Chondrocyte (in vitro differentiated cells): ENCODE data around the gene SEMA6A. TPM values are rescaled to one million over a fixed set of nuclear protein-coding genes. Genes with fewer than 3 reads are reported as not detected.

Experiments
- DNase-seq: peaks from one replicate; pipeline ENCODE4 v3.0.0; 2021; ENCODE audit warnings: mixed read lengths, low spot score
- H3K27ac Mint-ChIP-seq: one replicate; pipeline ENCODE4 v1.8.0; 2021; ENCODE audit warnings: mild to moderate bottlenecking, moderate library complexity, mixed read lengths; ENCODE audit not compliant: unreplicated experiment
- H3K27me3 Mint-ChIP-seq: 2 replicates; pipeline ENCODE4 v1.8.0; 2021; ENCODE audit warnings: low read depth, mixed read lengths
- H3K36me3 Mint-ChIP-seq: 2 replicates; pipeline ENCODE4 v1.8.0; 2021; ENCODE audit warnings: low read depth, mixed read lengths
- H3K4me1 Mint-ChIP-seq: 2 replicates; pipeline ENCODE4 v1.8.0; 2021; ENCODE audit warnings: low read depth, mild to moderate bottlenecking, mixed read lengths
- H3K4me3 Mint-ChIP-seq: one replicate; pipeline ENCODE4 v1.8.0; 2021; ENCODE audit warnings: mild to moderate bottlenecking, moderate library complexity, mixed read lengths; ENCODE audit not compliant: unreplicated experiment
- H3K9me3 Mint-ChIP-seq: 2 replicates; pipeline ENCODE4 v1.8.0; 2021; ENCODE audit warnings: low read depth, mixed read lengths
- CTCF ChIP-seq: fragments of 200-600 bp; sonication (generic); IDR thresholded peaks from 2 replicates; pipeline ENCODE4 v1.5.0; 2021; ENCODE audit warnings: antibody characterized with exemption, mild to moderate bottlenecking, moderate library complexity
- total RNA-seq: library from RNA; stranded (reverse); gene quantifications from 3 replicates; pipeline ENCODE4 v1.2.1, GENCODE V29; 2021

Gene SEMA6A
- total RNA-seq, 1 donor from 2014 or later, result 3.9 TPM

GRCh38 chr5:116577064-116577788, 2.6 kb upstream of the SEMA6A start:
- DNase-seq, result no peak
- Mint-ChIP-seq H3K4me1 (peaks cover 27% of the 10 kb centered on the region), H3K4me3 (no peak overlapping the region), H3K36me3 (no peaks in the 10 kb centered on the region), H3K27ac (no peak overlapping the region), H3K9me3 (no peaks in the 10 kb centered on the region), H3K27me3 (peaks cover 6% of the 10 kb centered on the region)
- TF ChIP-seq CTCF, result no peak

- Mint-ChIP-seq H3K9me3 (no peaks in the 10 kb centered on the region), H3K36me3 (no peaks in the 10 kb centered on the region), H3K27me3 (peaks cover 6% of the 10 kb centered on the region), H3K4me1 (peaks cover 31% of the 10 kb centered on the region), H3K27ac (no peak overlapping the region), H3K4me3 (peak overlapping the region; percentile 84)
- TF ChIP-seq CTCF, result peak; percentile 97
- DNase-seq, result no peak
Observed at GRCh38 chr5:116576053-116576713, 1.6 kb upstream of the SEMA6A start.

GRCh38 chr5:116575326-116576052, 866 bp upstream of the SEMA6A start:
- H3K9me3 Mint-ChIP-seq, result no peaks in the 10 kb centered on the region
- peak overlapping the region; percentile 84 for H3K4me3 Mint-ChIP-seq
- no peaks in the 10 kb centered on the region for H3K36me3 Mint-ChIP-seq
- peak overlapping the region; percentile 46 for H3K27ac Mint-ChIP-seq
- H3K27me3 Mint-ChIP-seq, result peaks cover 6% of the 10 kb centered on the region
- DNase-seq, result no peak
- peaks cover 31% of the 10 kb centered on the region for H3K4me1 Mint-ChIP-seq
- TF ChIP-seq CTCF, result no peak

- H3K9me3 Mint-ChIP-seq, result no peaks in the 10 kb centered on the region
- peak overlapping the region; percentile 84 for H3K4me3 Mint-ChIP-seq
- no peaks in the 10 kb centered on the region for H3K36me3 Mint-ChIP-seq
- H3K27me3 Mint-ChIP-seq, result peaks cover 8% of the 10 kb centered on the region
- peaks cover 31% of the 10 kb centered on the region for H3K4me1 Mint-ChIP-seq
- no peak for TF ChIP-seq CTCF
- no peak for DNase-seq
- peak overlapping the region; percentile 50 for H3K27ac Mint-ChIP-seq
Observed at GRCh38 chr5:116573702-116574366, 789 bp downstream of the SEMA6A start.

- no peak overlapping the region for H3K27ac Mint-ChIP-seq
- no peak for DNase-seq
- TF ChIP-seq CTCF, result no peak
- H3K4me1 Mint-ChIP-seq, result peaks cover 31% of the 10 kb centered on the region
- H3K9me3 Mint-ChIP-seq, result no peaks in the 10 kb centered on the region
- H3K27me3 Mint-ChIP-seq, result peaks cover 8% of the 10 kb centered on the region
- no peaks in the 10 kb centered on the region for H3K36me3 Mint-ChIP-seq
- peak overlapping the region; percentile 84 for H3K4me3 Mint-ChIP-seq
Observed at GRCh38 chr5:116573279-116573701, 1.3 kb downstream of the SEMA6A start.
